Measurements from ENCODE around the gene NPPB. TPM values are rescaled to one million over a fixed set of nuclear protein-coding genes. Genes with fewer than 3 reads are reported as not detected.

Gene NPPB
- total RNA-seq, 4 donors from 2014 or later: not detected

GRCh38 chr1:11835441-11836225 lies 23.1 kb downstream of the NPPB start:
- no peaks in the 10 kb centered on the region for H3K4me1 ChIP-seq
- intact Hi-C loops (cut with DNase I; ENCODE audit: low total_unique reads) (no loop called here), in situ Hi-C loops (cut with MboI; ENCODE audit: low sequenced_read_pairs in 4 of 4) (loop anchor here (10.0 to 25.0 kb wide), 3 partner anchors 127 to 377 kb away; no protein-coding TSS in a partner anchor)
- TF ChIP-seq POLR2A (IDR thresholded peaks at IDR 0.05): no peak
- TF ChIP-seq CTCF (IDR thresholded peaks at IDR 0.05 in 4 of 5, conservative IDR thresholded peaks at IDR 0.05 in 1 of 5): no peak
- no peak for ATAC-seq
- H3K4me3 ChIP-seq: no peak overlapping the region
- no peaks in the 10 kb centered on the region for H3K9me3 ChIP-seq
- no peaks in the 10 kb centered on the region for H3K27me3 ChIP-seq
- no peak for DNase-seq
- H3K36me3 ChIP-seq: peaks cover 0 to 98% of the 10 kb centered on the region in 2 donors
- no peak overlapping the region for H3K27ac ChIP-seq

GRCh38 chr1:11833900-11834299 lies 24.8 kb downstream of the NPPB start:
- no peak for DNase-seq
- intact Hi-C loops (cut with DNase I; ENCODE audit: low total_unique reads): no loop called here
- Histone ChIP-seq H3K36me3 (peaks cover 0 to 98% of the 10 kb centered on the region in 2 donors), H3K27me3 (no peaks in the 10 kb centered on the region), H3K4me1 (no peaks in the 10 kb centered on the region), H3K27ac (no peak overlapping the region), H3K4me3 (no peak overlapping the region), H3K9me3 (no peaks in the 10 kb centered on the region)
- in situ Hi-C loops (cut with MboI; ENCODE audit: low sequenced_read_pairs in 4 of 4): loop anchor here (10.0 to 25.0 kb wide), 3 partner anchors 128 to 378 kb away; no protein-coding TSS in a partner anchor
- TF ChIP-seq POLR2A (IDR thresholded peaks at IDR 0.05): no peak
- TF ChIP-seq CTCF (IDR thresholded peaks at IDR 0.05 in 4 of 5, conservative IDR thresholded peaks at IDR 0.05 in 1 of 5): no peak
- no peak for ATAC-seq

- Histone ChIP-seq H3K4me3 (no peak overlapping the region), H3K9me3 (no peaks in the 10 kb centered on the region), H3K27me3 (no peaks in the 10 kb centered on the region), H3K4me1 (no peaks in the 10 kb centered on the region), H3K36me3 (peaks cover 0 to 100% of the 10 kb centered on the region in 2 donors), H3K27ac (peak overlapping the region in 1 of 4 donors; percentile 63)
- no peak for TF ChIP-seq POLR2A (IDR thresholded peaks at IDR 0.05)
- TF ChIP-seq CTCF (IDR thresholded peaks at IDR 0.05 in 4 of 5, conservative IDR thresholded peaks at IDR 0.05 in 1 of 5): no peak
- in situ Hi-C loops (cut with MboI; ENCODE audit: low sequenced_read_pairs in 4 of 4) (loop anchor here (10.0 to 25.0 kb wide), 3 partner anchors 129 to 379 kb away; no protein-coding TSS in a partner anchor), intact Hi-C loops (cut with DNase I; ENCODE audit: low total_unique reads) (no loop called here)
- ATAC-seq (no peak), DNase-seq (no peak)
Observed at GRCh38 chr1:11833497-11833896, 25.2 kb downstream of the NPPB start.

GRCh38 chr1:11831945-11832725 lies 26.6 kb downstream of the NPPB start:
- intact Hi-C loops (cut with DNase I; ENCODE audit: low total_unique reads) (loop anchor here (1.0 kb wide), 1 partner anchor 43 kb away; no protein-coding TSS in a partner anchor), in situ Hi-C loops (cut with MboI; ENCODE audit: low sequenced_read_pairs in 4 of 4) (loop anchor here (10.0 to 25.0 kb wide), 3 partner anchors 130 to 380 kb away; no protein-coding TSS in a partner anchor)
- DNase-seq: no peak
- H3K27me3 ChIP-seq: no peaks in the 10 kb centered on the region
- H3K36me3 ChIP-seq: peaks cover 0 to 100% of the 10 kb centered on the region in 2 donors
- no peak for TF ChIP-seq POLR2A (IDR thresholded peaks at IDR 0.05)
- TF ChIP-seq CTCF (IDR thresholded peaks at IDR 0.05 in 4 of 5, conservative IDR thresholded peaks at IDR 0.05 in 1 of 5): no peak
- no peak for ATAC-seq
- peak overlapping the region in 1 of 4 donors; percentile 63 for H3K27ac ChIP-seq
- H3K4me3 ChIP-seq: no peak overlapping the region
- H3K4me1 ChIP-seq: no peaks in the 10 kb centered on the region
- H3K9me3 ChIP-seq: no peaks in the 10 kb centered on the region
